GM19324 (cell line): ENCODE data around the gene RABGAP1L.
"Not testable (repeated sequence)": the region's sequence is repeated elsewhere in the genome, so short reads cannot be mapped to it uniquely, and the experiment has no call there.

ENCODE experiments used
- ATAC-seq: cut with Tn5 transposase; IDR thresholded peaks from one replicate; pipeline ENCODE4 v1.9.1; 2021; ENCODE audit warnings: mild to moderate bottlenecking, moderate library complexity; ENCODE audit not compliant: unreplicated experiment, low FRiP score

The RABGAP1L gene

DNA sequence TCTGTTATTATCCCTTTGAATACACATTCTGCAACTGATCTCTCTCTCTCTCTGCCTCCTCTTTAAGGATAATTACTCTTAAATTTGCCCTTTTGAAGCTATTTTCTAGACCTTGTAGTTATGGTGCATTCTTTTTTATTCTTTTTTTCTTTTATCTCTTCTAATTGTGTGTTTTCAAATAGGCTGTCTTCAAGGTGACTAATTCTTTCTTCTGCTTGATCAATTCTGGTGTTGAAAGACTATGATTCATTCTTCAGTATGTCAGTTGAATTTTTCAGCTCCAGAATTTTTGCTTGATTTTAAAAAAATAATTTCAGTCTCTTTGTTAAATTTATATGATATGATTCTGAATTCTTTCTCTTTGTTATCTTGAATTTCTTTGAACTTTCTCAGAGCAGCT, 192.8 kb downstream of the RABGAP1L start:
- no peak for ATAC-seq

DNA sequence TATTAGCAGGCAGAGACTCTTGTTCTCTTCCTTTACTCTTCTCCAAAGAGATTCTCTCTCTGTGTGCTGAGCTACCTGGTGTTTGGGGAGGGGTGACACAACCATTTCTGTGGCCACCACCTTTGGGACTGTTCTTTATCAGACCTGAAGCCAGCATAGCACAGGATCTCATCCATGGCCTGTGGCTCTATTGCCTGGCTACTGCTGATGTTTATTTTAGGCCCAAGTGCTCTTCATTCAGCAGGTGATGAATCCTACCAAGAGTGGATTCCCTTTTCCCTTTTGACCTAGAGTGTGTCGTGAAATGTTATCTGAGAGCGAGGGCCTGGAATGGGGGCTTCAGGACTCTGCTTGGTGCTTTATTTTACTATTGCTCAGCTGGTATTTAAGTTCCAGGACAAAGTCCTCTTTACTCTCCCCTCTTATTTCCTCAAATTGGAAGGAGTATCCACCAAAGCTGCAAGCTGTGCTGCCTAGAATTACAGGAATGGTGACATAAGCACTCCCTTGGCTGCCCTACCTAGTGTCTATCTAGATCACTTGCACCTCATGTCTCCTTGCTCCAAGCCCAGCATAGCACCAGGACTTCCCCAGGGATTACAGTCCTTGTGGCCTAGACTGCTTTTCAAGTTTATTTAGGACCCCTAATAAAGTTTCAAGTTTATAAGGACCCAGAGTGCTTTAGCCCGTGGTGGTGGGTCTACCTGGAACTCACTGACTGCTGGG, 193.7 kb downstream of the RABGAP1L start:
- no peak for ATAC-seq

DNA sequence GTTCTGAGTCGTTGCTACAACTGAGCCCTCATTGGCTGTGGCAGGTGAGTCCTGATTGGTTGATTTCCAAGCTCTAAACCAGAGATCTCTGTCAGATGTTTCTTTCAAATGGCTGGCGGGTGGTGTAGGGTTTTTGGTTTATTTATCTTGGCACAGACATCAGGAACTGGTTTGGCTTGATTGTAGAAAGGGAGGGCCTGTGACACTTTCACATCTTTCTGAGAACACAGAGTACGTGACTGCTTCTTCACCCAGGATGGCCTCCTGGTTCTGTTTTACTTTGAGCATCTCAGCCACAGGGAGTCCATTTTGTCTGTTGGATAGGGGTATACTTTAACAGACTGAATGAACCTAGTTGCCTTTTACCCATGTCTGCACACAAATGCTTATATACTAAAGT, 199.0 kb downstream of the RABGAP1L start:
- ATAC-seq = no peak

DNA sequence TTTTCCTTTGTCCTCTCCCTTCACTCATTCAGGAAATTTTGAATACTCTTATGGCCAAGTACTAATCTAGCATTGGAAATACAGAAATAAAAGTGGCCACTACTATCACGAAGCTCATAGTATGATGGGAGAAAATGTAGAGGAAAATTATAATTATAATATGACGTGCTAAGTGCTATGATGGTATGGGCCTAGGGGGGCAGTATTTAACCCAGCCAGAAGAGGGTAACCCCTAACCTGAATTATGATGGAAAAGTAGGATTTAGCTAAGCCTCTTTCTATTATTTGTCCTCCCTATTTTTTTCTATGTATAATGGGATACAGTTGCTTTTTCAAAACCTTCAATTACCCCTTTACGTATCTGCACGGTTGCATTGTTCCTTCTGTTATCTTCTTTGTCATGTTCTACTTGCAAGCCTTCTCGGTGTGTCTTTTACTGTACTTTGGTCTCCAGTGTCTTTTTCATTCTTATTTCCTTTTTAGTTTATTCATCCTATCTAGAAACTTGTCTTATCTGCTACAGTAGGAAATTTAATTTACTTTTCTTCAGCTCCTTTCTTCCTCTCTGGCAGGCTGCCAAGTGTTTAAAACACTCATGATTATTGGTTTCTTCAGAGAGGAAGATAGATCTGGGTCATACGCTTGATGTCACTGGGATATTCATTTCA, 199.6 kb downstream of the RABGAP1L start:
- ATAC-seq = no peak

DNA sequence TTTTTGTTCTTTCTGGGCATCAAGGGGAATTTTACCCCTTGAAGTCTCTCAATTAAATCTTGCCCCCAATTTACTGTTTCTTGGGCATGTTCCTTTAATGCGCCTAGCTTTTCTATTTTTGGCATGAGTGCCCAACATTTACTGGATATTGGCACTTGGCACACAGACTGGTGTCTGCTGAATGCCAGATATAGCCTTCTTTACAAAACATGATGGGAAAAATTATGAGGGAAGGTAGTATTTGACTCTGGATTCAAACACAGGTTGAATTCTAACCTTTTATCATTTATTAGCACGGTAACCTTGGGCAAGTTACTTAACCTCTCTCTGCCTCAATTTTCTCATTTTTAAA, 200.1 kb downstream of the RABGAP1L start:
- ATAC-seq = no peak

DNA sequence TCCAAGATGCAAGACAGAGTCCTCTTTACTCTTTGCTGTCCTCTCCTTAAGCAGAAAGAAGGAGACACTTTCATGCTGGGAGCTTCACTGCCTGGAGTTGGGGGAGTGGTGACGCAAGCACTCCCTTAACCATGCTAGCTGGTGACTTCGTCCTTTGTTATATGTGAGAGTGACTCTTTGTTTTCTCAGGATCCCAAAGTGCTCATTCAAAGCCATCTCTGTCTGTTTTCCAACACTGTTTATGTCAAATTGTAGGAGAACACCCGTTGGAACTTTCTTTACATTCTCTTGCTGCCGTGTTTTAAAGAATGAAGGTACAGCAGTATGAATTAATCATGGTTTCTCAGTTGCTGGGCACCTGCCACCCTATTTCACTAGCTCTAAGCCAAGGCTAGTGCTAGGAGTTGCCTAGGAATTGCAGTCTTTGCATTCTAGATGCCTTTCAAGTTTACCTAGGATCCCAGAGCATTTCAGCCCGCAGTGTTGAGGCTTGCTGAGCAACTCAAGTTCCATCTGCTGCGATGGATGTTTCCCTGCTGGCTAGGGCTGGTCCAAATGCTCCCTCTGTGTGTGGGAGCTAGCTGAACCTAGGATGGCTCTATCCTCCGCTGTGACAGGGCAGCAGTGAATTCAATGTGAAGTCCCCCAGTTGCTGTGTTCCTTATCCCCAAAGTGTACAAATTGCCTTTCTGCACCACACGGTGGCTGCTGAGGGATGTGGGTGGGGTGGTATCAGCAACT, 205.8 kb downstream of the RABGAP1L start:
- ATAC-seq = no peak

DNA sequence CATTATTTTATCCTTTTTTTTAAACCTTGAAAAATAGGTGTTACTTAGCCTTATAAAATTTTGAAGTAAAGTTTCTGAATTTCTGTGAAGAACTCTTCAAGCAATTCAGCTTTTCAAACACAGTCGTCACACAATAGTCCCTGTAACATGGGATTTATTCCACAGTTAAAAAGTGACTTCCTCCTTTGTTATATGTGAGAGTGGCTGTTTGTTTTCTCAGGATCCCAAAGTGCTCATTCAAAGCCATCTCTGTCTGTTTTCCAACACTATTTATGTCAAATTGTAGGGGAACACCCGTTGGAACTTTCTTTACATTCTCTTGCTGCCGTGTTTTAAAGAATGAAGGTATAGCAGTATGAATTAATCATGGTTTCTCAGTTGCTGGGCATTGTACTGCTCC, 207.6 kb downstream of the RABGAP1L start:
- ATAC-seq = no peak

DNA sequence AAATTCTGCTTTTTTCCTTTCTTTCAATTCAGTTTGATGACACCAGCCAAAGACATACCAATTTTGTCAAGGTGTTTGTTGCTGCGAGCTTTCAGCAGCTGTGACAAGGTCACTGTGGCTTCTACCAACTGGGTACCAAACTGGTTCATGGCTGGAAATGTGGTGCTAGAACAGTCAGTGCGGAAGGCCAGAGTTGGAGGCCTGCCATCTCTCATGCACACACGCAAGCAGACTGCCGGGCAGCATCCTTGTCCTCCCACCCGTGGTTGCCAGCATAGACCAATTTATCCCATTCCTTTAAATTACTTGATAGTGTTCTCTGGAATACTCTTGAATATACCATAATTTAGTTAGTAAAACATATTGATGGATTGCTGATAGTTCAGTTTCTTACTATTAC, 208.6 kb downstream of the RABGAP1L start:
- ATAC-seq = no peak

DNA sequence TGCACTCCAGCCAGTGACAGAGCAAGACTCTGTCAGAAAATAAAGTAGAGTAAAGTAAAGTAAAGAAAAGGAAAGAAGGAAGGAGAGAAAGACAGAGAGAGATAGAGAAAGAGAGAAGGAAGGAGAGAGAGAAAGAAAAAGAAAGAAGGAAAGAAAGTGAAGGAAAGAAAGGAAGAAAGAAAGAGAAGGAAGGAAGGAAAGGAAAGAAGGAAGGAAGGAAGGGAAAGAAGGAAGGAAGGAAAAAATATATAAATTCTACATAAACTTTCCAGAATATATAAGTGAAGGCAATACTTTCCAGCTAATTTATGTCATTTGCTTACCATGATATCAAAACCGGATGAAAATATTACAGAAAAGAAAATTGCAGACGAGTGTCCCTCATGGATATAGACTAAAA, 216.7 kb downstream of the RABGAP1L start:
- ATAC-seq = no peak

DNA sequence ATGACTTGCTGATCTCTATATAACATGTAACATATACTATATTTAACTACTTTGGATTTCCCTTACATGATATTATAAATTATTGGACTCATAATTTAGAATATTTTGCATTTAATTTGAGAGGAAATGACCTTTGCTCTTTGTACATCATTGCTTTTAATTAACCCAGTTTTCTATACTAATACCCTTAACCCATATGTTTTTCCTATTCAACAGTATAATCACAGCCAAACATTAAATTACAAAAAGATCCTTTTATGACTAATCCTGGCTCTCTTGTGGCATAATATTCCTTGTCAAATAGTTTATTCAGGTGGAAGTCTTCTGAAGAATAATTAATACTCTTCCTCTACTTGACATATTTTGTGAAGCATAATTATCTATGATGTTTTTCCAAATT, 232.4 kb downstream of the RABGAP1L start:
- ATAC-seq = no peak

DNA sequence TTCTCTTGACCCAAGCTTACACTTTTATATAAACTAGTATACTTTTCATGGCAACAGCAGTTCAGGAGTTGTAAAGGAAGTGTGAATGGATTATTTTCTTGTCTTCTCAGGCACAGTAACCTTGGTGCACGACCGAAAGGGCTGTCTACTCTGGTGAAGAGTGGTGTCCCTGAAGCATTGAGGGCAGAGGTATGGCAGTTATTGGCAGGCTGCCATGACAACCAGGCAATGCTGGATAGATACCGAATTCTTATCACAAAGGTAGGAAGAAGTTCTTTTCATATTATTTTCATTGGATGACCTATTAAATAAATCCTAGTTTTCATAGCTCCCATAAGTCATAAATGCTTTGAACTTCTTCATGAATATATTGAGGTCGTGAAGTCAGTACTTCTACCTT, 234.6 kb downstream of the RABGAP1L start:
- no peak for ATAC-seq

DNA sequence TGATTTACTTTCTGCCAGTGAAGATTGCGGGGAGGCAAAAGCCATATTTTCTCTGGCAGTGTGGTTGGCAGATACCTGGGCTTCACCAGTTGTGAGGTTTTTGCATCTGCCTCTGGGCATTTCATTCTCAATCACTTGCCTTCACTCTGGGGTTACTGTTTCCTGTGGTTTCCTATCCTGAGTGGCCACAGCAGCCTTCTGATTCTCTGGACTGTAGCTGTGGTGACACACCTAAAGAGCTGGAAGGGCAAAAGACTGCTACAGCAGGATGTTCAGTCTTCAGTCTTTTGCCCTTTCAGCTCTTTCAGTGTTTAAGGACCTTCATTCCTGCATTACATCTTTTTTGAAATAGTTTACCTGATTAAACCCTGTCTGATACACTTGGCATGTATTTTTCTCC, 237.9 kb downstream of the RABGAP1L start:
- ATAC-seq = no peak

DNA sequence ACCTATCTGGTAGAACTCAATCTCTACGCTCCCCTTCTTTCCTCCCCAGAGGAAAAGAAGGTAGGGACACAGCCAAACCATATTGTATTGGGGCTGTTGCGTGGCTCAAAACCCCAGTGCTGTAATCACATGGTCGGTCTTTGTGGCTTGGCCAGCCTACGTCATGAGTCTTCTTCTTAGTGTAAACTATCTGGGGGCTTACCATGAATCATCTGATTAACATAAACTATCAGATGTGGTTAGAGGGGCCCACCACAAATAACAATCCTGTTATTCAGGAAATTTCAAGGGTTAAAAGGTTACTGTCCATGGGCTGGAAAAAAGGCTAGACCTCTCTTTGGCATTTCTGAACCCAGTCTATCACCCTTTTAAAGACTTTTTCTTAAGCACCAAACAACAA, 238.9 kb downstream of the RABGAP1L start:
- ATAC-seq = no peak

DNA sequence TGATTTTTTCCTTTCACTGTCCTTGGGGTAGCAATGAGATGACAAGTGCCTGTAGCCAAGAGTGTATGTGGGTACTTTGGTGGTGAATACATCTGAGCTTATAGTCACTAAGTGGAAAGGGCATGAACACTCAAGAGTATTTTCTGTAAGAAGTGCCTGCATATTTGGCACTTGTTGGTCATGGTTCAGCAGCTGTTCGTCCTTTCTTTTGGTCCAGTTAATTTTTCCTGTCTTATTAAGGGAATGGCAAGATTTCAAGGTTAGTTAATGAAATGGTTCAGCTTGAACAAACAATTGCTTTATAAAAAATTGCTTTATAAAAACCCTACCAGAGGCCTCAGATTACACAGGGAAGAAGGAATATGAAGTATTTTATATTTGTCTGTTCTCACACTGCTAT, 239.9 kb downstream of the RABGAP1L start:
- no peak for ATAC-seq

DNA sequence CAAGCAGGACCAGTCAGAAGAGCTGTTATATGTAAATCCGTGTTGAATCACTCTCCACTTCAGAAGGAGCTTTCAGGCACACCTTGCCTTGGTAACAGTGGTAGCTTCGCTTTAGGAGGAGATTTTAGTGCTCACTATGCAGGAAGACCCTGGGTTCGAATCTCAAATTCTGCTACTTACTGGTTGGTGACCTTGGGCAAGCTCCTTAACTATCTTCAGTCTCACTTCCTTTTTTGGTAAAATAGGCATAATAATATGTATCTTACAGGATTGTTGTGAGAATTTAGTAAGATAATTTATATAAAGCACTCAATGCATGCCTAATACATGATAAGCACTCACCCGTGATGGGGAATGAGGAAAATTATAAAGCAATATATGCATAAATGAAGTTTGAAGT, 241.8 kb downstream of the RABGAP1L start:
- no peak for ATAC-seq

DNA sequence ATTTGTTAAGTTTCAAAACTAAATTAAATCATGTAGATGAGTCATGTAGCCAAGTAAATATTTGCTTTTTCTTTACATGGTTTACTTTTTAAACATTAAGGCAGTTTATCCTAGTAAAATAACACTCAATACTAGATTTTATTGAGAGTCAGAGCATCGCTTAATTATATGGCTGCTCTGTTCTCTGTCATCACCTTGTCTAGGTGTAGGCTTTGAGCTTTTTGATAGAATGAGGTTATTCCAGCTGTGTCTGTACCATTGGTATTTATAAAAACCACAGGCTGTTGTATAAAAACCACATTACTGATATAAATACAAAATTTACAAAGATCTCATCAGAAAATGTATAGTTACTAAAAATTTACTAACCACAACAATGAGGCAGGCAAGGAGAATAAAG, 245.9 kb downstream of the RABGAP1L start:
- ATAC-seq = no peak

DNA sequence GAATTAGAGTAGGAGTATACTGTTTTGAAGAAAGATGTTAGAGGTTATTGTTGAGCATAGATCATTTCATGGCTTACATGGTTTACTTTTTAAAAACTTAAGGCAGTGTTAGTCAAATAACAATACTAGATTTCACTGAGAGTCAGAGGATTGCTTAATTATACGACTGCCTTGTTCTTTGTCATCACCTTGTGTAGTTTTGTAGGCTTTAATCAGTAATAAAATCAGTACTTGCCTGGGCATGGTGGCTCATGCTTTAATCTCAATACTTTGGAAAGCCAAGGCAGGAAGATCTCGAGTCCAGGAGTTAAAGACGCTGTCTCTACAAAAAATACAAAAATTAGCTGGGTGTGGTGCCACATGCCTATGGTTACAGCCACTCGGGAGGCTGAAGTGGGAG, 247.1 kb downstream of the RABGAP1L start:
- ATAC-seq = no peak

DNA sequence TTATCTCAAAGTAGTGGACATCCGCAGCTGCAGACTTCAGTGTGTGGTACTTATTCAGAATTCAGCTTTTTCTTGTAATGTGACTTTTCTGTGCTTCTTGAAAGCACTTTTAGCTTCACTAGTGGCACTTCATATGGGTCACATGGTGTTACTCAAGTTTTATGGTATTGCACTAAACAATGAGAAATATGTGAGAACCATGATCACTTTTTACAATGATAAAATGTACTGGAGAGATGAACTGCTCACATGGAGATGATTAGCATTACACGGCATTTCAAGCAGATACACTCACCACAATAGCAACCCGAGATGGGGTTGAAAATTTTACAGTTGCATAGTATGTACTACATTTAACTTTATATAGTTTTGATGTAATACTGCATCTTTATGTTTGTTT, 248.3 kb downstream of the RABGAP1L start:
- ATAC-seq = no peak

DNA sequence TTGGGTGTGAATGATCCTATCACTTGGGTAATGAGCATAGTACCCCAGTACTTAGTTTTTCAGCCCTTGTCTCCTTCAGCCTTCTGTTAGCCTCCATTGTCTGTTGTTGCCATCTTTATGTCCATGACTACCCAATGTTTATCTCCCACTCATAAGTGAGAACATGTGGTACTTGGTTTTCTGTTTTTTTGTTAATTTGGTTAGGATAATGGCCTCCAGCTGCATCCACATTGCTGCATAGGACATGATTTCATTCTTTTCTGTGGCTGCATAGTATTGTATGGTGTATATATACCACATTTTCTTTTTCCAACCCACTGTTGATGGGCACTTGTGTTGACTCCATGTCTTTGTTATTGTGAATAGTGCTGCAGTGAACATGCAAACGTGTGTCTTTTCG, 248.8 kb downstream of the RABGAP1L start:
- ATAC-seq = no peak

DNA sequence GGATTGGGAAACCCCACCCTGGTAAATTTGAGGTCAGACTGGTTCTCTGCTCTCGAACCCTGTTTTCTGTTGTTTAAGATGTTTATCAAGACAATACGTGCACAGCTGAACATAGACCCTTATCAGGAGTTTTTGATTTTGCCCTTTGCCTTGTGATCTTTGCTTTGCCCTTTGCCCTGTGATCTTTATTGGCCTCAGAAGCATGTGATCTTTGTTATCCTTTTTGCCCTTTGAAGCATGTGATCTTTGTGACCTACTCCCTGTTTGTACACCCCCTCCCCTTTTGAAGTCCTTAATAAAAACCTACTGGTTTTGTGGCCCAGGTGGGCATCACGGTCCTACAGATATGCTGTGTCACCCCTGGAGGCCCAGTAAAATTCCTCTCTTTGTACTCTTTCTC, 250.5 kb downstream of the RABGAP1L start:
- not testable (repeated sequence) for ATAC-seq

DNA sequence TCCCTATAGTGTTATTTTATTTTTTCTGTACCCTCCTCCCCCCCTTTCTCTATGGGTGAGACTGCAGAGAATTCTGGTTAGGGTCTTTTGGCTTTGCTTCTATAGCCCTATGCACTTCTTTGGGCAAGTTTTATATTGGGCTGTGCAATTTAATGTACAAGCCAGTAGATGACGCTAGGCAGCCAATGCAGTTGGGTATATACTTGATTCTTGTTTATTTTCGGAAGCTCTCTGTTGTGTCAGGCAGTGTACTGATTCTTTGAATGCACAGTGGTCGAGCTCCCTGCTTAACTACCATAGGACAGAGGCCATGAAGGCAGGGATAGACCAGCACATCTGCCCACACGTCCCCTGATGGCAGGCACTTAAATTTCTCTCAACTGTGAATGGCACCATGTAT, 254.3 kb downstream of the RABGAP1L start:
- ATAC-seq = no peak

DNA sequence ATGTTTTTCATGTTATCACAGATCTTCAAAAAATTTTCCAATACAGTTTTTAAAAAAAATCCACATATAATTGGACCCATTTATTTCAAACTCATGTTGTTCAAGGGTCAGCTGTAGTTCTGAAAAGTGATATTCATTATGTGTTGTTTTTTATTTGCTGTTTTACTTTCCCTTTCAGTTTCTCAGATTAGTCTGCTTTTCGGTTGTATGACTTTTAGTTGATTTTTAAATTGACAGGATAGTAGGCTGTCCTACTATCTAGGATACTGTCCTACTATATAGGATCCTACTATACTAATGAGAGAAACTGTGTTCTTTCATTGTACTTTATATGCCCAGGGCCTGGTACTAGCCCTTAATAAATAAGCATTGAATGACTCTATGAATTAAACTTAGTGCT, 254.9 kb downstream of the RABGAP1L start:
- no peak for ATAC-seq
